Activated naive CD4-positive, alpha-beta T cell treated with anti-CD3 and anti-CD28 coated beads, Interleukin-2, amount 10 ng/mL, durations not matched to agents 7 days and 5 days (primary cell): ENCODE measurements around the gene BAIAP2L2.

Experiments used
- CTCF ChIA-PET: fragments of 350-600 bp; sonication (Branson Sonifier 250); formaldehyde crosslinking; loops from one replicate; lab custom pipeline; 2021; ENCODE audit warnings: antibody characterized with exemption; lab: Charles Lee
- DNase-seq: peaks from one replicate; pipeline ENCODE4 v3.0.0-alpha.2; 2020
- H3K27ac Mint-ChIP-seq: one replicate; pipeline ENCODE4 v1.8.0; 2021; ENCODE audit warnings: mild to moderate bottlenecking, moderate library complexity, mixed read lengths
- H3K27me3 Mint-ChIP-seq: one replicate; pipeline ENCODE4 v1.8.0; 2021; ENCODE audit warnings: mild to moderate bottlenecking, mixed read lengths
- H3K36me3 Mint-ChIP-seq: one replicate; pipeline ENCODE4 v1.8.0; 2021; ENCODE audit warnings: mixed read lengths
- H3K4me1 Mint-ChIP-seq: one replicate; pipeline ENCODE4 v1.8.0; 2021; ENCODE audit warnings: mixed read lengths
- H3K4me3 Mint-ChIP-seq: one replicate; pipeline ENCODE4 v1.8.0; 2021; ENCODE audit warnings: mild to moderate bottlenecking, moderate library complexity, mixed read lengths
- H3K9me3 Mint-ChIP-seq: one replicate; pipeline ENCODE4 v1.8.0; 2021; ENCODE audit warnings: mixed read lengths

The BAIAP2L2 gene

GRCh38 chr22:38075961-38076360 lies 34.5 kb downstream of the BAIAP2L2 start:
- CTCF ChIA-PET = no interaction called here
- no peak for DNase-seq
- Mint-ChIP-seq H3K27ac (no peak overlapping the region), H3K9me3 (no peaks in the 10 kb centered on the region), H3K4me3 (no peak overlapping the region), H3K27me3 (peaks cover 22% of the 10 kb centered on the region), H3K36me3 (no peaks in the 10 kb centered on the region), H3K4me1 (no peaks in the 10 kb centered on the region)

DNA sequence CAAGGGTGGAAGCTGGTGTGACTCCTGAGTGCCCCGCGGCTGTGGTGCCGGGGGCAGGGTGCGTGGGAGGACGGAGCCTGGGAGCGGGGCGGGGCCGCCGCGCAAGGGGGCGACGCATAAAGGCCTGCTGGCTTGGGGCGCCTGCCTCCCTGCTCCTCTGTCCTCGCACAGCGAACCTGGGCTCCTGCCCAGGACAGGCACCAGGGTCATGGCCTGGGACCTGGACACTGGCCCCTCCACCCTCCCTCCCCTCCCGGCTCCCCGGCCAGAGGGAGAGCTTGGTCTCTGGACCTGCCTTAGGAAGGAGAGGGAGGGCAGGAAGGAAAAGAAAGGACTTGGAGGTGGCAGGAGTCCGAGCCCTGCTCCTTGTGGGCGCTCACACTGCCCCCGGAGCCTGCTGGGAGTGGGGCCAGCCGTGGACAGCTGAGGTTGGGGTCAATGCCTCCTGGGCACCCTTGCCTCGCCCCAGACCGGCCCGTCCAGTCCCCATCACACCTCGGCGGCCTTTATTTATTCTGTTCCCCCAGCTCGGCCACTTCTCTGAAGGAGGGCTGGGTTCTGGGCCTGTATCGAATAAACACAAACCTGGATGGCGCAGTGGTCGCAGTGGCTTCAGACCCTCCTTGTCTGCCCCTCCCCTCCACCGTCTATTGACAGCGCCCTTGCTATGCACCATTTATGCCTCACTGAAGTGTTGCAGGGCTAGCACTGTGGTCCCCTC lies 35.2 kb downstream of the BAIAP2L2 start:
- DNase-seq = no peak
- Mint-ChIP-seq H3K9me3 (no peaks in the 10 kb centered on the region), H3K4me3 (no peak overlapping the region), H3K36me3 (no peaks in the 10 kb centered on the region), H3K4me1 (no peaks in the 10 kb centered on the region), H3K27ac (no peak overlapping the region), H3K27me3 (peaks cover 15% of the 10 kb centered on the region)
- CTCF ChIA-PET = no interaction called here

- Mint-ChIP-seq H3K4me3 (no peak overlapping the region), H3K36me3 (no peaks in the 10 kb centered on the region), H3K27ac (no peak overlapping the region), H3K27me3 (peaks cover 7% of the 10 kb centered on the region), H3K9me3 (no peaks in the 10 kb centered on the region), H3K4me1 (no peaks in the 10 kb centered on the region)
- DNase-seq = no peak
- CTCF ChIA-PET = no interaction called here
These were observed 36.0 kb downstream of the BAIAP2L2 start for GRCh38 chr22:38074181-38075104.

- Mint-ChIP-seq H3K36me3 (no peaks in the 10 kb centered on the region), H3K27ac (no peak overlapping the region), H3K9me3 (no peaks in the 10 kb centered on the region), H3K4me3 (no peak overlapping the region), H3K4me1 (no peaks in the 10 kb centered on the region), H3K27me3 (no peaks in the 10 kb centered on the region)
- CTCF ChIA-PET = no interaction called here
- DNase-seq = no peak
These were observed 37.0 kb downstream of the BAIAP2L2 start for GRCh38 chr22:38073150-38074130.

GRCh38 chr22:38072322-38073149 lies 37.9 kb downstream of the BAIAP2L2 start:
- CTCF ChIA-PET = no interaction called here
- Mint-ChIP-seq H3K36me3 (no peaks in the 10 kb centered on the region), H3K4me1 (no peaks in the 10 kb centered on the region), H3K27me3 (no peaks in the 10 kb centered on the region), H3K4me3 (no peak overlapping the region), H3K27ac (no peak overlapping the region), H3K9me3 (no peaks in the 10 kb centered on the region)
- DNase-seq = no peak

- H3K36me3 Mint-ChIP-seq = no peaks in the 10 kb centered on the region
These were observed 38.8 kb downstream of the BAIAP2L2 start for GRCh38 chr22:38071421-38072321.

DNA sequence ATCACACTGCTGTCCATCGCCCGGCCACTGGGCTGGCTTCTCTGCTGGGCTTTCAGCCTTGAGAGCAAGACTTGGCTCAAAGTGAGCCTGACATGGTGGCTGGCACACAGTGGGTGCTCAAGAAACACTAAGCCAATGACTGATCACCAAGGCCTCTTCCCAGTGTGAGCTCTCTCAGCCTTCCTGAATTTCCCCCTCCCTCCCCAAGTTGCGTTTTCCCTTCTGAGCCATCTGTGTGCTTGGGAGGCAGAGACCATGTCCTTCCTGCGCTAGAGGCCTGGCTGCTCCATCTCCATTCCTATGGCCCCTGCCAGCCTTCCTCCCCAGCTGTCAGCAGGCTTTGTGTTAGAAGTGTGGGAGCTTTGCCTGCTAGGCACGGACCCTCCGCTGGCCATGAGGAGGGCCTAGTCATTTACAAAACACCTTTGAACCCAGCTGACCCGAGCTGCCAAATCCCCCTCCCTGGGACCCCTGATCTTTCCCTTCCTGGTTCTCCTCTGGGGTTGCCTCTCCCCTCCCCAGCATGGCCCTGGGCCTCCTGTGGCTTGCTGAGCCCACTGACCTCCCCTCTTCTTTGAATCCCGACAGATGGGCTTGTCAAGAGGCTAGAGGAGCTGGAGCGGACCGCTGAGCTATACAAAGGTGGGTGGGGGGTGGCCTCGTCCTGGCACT lies 40.1 kb downstream of the BAIAP2L2 start:
- CTCF ChIA-PET = no interaction called here
- no peaks in the 10 kb centered on the region for H3K27me3 Mint-ChIP-seq
- H3K36me3 Mint-ChIP-seq = peaks cover 2% of the 10 kb centered on the region
- H3K4me1 Mint-ChIP-seq = no peaks in the 10 kb centered on the region
- H3K27ac Mint-ChIP-seq = no peak overlapping the region
- no peak for DNase-seq
- no peaks in the 10 kb centered on the region for H3K9me3 Mint-ChIP-seq
- no peak overlapping the region for H3K4me3 Mint-ChIP-seq

More at GRCh38 chr22:38071421-38072321, 38.8 kb downstream of the BAIAP2L2 start:
- H3K27me3 Mint-ChIP-seq = no peaks in the 10 kb centered on the region
- H3K27ac Mint-ChIP-seq = no peak overlapping the region
- no peaks in the 10 kb centered on the region for H3K4me1 Mint-ChIP-seq
- H3K4me3 Mint-ChIP-seq = no peak overlapping the region
- CTCF ChIA-PET = no interaction called here
- DNase-seq = no peak
- no peaks in the 10 kb centered on the region for H3K9me3 Mint-ChIP-seq

DNA sequence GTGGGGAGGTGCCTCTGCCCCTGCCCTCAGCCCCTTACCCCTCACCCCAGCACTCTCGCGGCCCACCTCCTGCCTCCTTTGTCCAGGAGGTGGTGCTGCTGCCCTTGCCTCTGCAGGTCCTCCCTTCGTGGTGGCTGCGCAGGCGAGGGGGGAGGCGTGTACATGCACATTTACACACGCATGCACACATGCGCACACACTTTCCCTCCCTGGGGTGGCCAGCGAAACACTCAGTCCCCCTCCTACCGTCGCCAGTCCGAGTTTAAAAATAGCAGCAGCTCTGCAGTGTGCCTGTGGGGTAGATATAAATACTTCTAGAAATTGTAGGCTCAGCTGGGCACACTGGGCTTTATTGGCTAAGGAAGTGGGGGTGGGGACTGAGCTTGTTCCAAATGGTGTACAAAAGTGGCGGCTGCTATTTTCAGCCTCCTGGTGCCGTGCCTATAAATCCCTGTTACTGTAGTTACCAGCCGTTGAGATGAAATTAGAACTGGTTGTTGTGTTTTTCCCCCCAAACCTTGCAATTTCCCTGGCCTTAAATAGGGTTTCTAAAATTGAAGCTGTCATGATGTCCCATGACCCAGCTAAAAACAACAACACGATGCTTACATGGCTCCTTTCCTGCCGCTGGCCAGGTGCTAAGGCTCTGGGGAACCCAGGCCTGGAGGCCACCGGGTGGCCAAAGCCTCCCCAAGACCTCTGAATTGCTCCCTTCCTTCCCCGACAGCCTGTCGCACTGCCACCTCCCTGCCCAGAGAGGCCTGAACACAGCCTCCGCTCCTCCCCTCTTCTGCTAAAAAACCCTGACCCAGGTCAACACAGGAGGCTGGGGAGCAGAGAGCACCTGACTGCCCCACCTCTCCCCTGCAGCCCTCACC lies 40.9 kb downstream of the BAIAP2L2 start:
- H3K9me3 Mint-ChIP-seq = no peaks in the 10 kb centered on the region
- no peak for DNase-seq
- no peaks in the 10 kb centered on the region for H3K4me1 Mint-ChIP-seq
- no peak overlapping the region for H3K4me3 Mint-ChIP-seq
- CTCF ChIA-PET = interaction anchor here (0.8 kb wide), 1 partner anchor 12 kb away, joined by 4 read pairs; no protein-coding TSS in a partner anchor
- H3K36me3 Mint-ChIP-seq = peaks cover 4% of the 10 kb centered on the region
- H3K27me3 Mint-ChIP-seq = no peaks in the 10 kb centered on the region
- no peak overlapping the region for H3K27ac Mint-ChIP-seq

DNA sequence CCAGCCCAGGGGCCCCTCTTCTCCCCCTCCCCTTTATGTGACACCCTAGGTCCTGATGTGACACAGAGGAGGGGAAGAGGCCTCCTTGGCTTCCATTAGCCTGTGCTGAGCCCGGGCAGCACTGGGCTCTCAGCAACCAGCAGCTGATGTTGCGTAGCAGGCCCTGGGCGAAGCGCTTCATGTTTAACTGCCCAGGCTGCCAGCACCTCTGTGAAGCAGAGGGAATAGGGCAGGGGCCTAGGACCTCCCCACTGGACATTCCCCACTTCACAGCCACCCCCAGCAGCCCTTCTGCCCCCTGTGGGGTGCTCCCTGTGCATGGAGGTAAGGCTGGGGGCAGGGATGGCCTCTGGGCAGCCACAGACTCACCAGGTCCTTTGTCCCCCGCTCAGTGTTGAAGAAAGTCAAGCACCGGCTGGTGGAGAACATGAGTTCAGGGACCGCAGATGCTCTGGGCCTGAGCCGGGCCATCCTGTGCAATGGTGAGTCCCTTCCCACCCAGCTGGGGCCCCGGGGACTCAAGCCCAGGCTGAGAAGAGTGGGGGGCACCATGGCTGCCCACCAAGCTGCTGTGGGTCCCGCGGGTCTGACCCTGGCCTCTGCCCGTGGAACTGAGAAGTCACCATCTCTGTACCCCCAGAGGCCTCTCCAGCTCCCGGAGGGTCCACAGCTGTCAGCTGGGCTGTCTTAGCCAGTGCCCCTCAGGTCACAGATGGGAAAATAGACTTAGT lies 41.7 kb downstream of the BAIAP2L2 start:
- no peak overlapping the region for H3K4me3 Mint-ChIP-seq
- DNase-seq = no peak
- CTCF ChIA-PET = interaction anchor here (0.7 kb wide), 1 partner anchor 46 kb away, joined by 3 read pairs; no protein-coding TSS in a partner anchor
- H3K27ac Mint-ChIP-seq = no peak overlapping the region
- no peaks in the 10 kb centered on the region for H3K27me3 Mint-ChIP-seq
- no peaks in the 10 kb centered on the region for H3K4me1 Mint-ChIP-seq
- H3K36me3 Mint-ChIP-seq = peaks cover 4% of the 10 kb centered on the region
- H3K9me3 Mint-ChIP-seq = no peaks in the 10 kb centered on the region

- H3K36me3 Mint-ChIP-seq = peaks cover 5% of the 10 kb centered on the region
- no peak overlapping the region for H3K27ac Mint-ChIP-seq
- CTCF ChIA-PET = interaction anchor here (0.7 kb wide), 1 partner anchor 47 kb away, joined by 3 read pairs; no protein-coding TSS in a partner anchor
- no peak overlapping the region for H3K4me3 Mint-ChIP-seq
- no peaks in the 10 kb centered on the region for H3K4me1 Mint-ChIP-seq
- no peaks in the 10 kb centered on the region for H3K9me3 Mint-ChIP-seq
- DNase-seq = no peak
- H3K27me3 Mint-ChIP-seq = no peaks in the 10 kb centered on the region
These were observed 42.6 kb downstream of the BAIAP2L2 start for GRCh38 chr22:38067761-38068360.
